HG03442 (cell line): ENCODE data around the gene GLTP.

Experiments used
- ATAC-seq: cut with Tn5 transposase; IDR thresholded peaks from one replicate; pipeline ENCODE4 v1.9.1; 2021; ENCODE audit warnings: mild to moderate bottlenecking, moderate library complexity; ENCODE audit not compliant: unreplicated experiment

Gene GLTP

DNA sequence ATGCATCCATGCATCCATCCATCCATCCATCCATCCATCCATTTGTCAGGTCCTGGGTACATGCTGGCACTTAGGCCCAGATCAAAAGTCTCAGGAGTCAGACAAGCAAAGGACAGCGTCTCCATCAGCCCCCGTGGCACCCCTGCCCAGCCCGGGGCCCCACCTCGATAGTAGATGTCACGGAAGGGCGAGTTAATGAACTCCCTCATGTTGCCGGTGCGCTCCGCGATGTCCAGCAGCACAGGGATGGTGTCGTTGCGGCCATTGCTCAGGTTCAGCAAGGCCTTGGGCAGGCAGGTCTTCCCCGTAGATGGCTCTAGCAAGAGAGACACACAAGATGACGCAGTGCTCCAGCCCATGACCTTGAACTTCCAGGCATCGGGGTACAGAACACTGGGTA lies 77.5 kb downstream of the GLTP start:
- ATAC-seq, result no peak
